Nucleus accumbens (tissue), 56 donors: ENCODE results near the gene ABR.
"Not testable (repeated sequence)": the region's sequence is repeated elsewhere in the genome, so short reads cannot be mapped to it uniquely, and the experiment has no call there.

Source experiments
- DNase-seq, 56 donors: peaks; one replicate each; lab custom pipeline; 2025; lab: John Stamatoyannopoulos, UW

Gene ABR

DNA sequence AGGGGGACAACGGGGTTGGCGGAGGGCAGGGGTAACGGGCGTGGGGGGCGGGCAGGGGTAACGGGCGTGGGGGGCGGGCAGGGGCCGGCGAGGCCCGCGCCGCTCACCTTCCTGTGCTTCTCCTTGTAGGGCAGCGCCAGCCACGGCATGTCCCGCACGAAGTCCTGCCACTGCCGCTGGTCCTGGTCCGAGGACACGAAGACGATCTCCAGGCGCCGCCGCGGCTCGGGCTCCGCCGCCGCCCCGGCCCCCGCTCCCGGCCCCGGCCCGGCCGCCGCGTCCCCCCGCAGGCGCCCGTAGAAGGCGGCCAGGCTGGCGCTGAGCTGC, 200.6 kb downstream of the ABR start:
- no peak for DNase-seq

DNA sequence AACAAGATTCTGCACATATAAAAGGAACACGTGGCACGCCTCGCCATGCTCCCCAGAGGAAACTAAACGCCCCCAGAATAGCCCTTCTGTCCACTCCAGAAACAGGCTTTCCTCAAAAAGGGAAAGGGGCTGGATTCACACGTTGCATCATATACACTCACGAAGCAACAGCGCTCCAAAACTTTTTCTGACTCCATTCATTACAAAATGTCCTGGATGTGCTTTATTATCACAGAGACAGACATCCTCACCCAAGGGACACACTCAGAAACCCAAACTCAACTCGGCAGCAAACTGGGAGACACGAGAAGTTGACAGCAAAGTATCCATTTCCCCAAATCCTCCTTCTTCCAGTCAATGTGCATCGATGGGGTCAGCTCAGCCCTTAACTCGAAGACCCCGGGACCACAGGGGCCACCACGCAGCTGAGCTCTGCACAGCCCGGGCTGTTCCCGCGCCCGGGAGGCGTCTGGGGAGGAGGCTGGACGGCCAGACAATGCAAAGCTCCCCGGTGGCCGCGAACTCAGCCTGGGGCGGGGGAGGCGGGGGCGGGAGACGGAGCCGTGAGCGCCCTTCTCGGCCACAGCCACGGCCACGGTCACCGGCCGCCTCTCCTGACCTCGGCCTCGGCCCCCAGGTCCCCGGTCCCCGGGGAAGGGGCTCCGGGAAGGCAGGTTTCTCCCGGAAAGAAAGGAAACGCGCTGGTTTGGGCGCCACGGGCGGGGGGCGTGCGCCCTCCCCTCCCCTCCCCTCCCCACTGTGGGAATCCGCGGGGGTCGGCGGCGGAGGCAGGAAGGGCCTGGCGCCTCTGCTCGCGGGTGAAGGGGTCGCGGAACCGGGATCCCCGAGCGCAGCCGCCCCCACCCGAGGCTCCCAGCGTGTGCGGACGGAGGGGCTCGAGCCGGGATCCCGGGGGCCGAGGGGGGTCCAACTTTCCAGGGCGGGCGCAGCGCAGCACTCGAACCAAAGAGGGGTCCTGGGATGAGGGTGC, 201.4 kb downstream of the ABR start:
- peak in 2 of 56 donors; percentile 6 to 29 for DNase-seq

DNA sequence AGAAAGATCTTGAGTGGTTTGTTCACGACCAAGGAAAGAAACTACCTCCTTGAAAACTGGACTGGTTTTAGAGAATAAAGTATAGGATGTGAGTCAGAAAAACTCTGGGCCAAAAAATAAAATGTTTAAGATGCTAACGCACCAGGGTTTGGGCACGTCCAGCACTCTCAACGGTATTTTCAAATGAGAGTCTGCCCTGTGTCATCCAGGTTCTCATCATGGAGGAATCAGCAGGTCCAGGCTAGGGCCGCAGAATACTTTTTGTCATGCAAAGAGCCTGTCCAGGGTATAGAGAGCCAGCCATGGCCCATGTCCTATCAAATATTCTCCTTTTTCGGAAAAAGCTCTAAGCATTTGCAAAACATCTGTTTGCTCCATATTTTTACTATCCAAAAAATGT, 202.6 kb downstream of the ABR start:
- no peak for DNase-seq

DNA sequence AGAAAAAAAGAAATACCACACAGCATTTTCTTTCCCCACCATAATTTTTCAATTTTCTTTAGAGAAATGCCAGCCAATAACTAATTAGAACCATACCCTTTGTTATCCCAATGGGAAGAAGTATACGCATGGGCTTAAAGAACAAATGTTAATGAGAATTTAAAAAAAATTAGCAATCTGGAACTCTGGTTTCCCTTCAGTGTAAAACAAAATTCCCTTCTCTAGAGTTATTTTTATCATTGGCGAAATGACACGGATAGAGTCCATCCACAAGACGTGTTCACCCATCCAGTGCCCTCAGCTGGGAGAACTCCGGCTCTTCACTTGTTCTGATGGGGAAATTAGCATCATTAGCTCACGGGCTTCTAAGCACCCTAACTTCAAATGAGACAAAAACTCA, 203.5 kb downstream of the ABR start:
- DNase-seq = no peak

DNA sequence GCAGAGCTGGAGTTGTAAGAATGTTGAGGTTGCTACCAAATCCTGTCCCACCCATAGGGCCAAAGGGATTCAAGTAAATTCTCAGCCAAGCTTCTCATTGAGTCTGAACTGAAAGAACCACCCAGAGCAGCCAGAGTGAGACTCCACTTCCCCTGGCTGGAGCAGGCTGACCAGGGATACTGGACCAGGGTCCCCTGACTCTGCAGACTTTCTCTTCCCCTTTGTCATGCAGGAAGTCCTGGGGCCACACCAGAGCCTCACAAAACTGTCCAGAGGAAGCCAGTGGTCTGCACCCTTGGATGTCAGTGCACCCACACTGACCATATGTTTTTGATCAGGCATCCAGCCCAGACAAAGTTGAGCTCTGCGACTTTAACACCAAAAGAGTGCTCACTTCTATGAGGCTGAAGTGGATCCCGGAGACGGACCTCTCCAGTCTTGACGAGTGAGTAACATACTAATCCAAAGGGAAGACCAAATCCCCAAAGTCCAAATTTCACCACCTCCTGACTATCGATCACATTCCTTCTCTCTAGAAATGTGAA, 204.3 kb downstream of the ABR start:
- DNase-seq = peak in 15 of 56 donors; percentile 3 to 39 (median 13)

DNA sequence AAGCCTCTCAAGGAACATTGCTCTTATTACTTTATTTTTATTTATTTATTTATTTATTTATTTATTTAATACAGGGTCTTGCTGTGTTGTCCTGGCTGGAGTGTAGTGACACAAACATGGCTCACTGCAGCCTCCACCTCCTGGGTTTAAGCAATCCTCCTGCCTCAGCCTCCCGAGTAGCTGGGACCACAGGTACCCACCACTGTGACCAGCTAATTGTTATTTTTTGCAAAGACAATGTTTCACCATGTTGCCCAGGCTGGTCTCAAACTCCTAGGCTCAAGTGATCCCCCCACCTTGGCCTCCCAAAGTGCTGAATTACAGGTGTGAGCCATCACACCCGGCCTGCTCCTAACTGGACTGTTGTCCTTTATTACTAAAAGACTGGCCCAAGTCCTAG, 205.0 kb downstream of the ABR start:
- not testable (repeated sequence) for DNase-seq

DNA sequence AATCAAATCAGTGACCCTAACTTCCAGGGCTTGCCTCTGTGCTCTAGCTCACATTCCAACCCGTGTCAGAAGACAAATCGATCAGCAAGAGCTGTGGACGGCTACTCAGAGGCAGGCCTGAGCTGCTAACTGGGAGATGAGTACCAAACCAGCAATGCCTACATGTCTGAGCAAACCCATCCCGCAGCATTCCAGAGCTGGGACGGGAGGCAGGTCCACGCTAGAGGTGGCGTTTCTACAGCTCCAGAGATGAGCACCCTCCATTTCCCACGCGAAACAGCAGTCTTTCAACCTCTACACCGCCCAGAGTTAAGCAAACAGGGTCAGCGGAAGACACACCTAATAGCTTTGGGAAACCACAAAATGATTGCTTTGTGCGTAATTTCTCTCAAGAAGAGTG, 206.7 kb downstream of the ABR start:
- no peak for DNase-seq

DNA sequence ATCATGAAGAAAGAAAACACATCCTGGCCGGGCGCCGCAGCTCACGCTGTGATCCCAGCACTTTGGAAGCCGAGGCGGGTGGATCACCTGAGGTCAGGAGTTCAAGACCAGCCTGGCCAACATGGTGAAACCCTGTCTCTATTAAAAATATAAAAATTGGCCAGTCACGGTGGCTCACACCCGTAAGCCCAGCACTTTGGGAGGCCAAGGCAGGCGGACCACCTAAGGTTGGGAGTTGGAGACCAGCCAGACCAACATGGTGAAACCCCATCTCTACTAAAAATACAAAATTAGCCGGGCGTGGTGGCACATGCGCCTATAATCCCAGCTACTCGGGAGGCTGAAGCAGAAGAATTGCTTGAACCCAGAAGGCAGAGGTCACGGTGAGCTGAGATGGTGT, 207.9 kb downstream of the ABR start:
- DNase-seq = not testable (repeated sequence)

DNA sequence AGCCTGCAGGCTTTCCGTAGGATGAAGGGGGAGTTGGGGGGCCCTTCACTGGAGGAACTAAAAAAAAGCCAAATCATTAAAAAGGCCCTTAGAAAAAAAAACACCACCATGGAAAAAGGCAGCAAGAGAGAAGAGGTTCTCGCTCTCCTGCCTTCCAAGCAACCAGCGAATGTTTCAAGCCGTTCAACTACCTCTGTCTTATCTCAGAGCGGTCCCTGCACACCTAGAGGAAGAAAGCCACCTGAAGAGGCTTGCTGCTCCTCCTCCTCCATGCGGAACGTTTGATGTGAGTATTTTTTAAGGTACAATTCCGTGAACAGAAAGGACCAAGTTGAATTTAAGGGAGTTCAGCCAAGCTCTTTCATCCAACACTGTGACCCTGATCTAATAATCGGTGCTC, 209.4 kb downstream of the ABR start:
- DNase-seq = no peak

DNA sequence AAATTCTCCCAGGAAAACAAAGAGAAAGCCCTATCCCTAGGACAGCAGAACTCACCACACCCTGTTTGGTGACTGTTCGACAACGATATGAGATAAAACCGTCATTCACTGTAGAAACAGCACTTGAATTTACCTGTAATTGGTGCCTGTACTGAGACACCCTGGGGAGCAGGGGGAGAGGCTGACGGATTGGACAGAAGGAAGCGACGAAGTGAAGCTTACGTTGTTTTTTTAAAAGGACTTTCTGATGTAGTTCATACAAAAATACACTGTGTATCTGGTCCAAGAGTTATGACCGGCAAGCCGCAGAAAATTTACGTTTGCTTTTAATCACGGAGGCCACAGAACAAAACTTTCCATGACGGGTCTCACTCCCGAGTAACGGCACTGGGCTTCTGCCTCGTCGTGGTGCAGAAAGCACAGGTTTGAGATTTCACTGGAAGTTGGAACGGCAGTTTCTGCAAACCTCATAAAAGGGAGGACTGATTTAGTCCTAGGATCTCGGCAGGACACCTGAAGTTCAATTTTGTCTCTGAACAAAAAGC, 209.9 kb downstream of the ABR start:
- no peak for DNase-seq

DNA sequence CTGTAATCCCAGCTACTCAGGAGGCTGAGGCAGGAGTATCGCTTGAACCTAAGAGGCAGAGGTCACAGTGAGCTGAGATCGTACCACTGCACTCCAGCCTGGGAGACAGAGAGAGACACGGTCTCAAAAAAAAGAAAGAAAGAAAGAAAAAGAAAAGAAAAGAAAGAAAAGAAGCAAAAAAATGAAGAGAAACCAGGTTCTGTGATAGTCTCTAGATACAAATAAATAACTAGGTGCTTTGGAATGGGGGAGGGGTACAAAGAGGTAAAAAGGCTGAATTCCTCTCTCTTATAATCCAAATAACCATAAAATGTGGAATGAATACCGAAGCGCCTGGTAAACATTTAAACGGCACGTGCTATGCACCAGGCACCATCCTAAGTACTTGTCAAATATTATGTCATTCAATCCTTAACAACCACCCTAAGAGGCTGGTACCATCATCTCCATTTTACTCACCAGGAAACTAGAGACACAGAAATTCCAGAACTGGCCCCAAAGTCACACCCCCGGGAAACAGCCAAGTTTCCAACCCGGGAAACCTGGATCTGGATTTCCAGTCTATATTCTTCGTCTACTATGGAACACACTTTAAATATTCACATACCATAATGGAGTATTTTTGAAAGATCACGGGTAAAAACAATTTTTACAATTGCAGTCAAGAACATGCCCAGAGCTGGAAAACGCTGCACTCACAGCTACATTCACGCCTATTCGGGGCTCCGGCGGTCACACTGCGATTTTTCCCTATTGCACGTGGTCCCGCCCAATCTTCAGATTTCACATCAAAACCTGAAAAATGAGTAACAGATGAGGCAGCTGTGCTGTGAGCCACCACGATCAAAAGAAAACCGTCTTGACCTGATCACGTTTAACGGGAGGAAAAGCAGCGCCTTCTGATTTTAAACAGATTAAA, 210.7 kb downstream of the ABR start:
- DNase-seq = no peak

DNA sequence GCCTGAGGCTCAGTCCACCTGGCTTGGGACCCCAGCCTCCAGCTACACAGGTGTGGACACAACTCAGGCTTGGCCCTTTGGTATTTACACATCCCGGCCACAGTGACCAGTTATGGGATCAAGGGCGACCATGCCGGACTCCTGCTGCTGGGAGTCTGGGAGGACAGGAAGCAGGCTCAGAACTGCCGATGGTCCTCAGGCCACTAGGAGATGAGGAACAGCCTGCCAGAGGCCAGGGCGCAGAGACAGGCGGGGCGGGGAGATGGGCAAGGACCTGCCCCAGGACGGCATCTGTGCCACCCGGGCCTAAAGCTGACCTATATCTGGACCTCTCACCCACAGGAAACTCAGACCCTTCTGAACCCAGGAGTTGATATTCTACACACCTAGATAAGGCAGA, 212.7 kb downstream of the ABR start:
- DNase-seq = no peak

DNA sequence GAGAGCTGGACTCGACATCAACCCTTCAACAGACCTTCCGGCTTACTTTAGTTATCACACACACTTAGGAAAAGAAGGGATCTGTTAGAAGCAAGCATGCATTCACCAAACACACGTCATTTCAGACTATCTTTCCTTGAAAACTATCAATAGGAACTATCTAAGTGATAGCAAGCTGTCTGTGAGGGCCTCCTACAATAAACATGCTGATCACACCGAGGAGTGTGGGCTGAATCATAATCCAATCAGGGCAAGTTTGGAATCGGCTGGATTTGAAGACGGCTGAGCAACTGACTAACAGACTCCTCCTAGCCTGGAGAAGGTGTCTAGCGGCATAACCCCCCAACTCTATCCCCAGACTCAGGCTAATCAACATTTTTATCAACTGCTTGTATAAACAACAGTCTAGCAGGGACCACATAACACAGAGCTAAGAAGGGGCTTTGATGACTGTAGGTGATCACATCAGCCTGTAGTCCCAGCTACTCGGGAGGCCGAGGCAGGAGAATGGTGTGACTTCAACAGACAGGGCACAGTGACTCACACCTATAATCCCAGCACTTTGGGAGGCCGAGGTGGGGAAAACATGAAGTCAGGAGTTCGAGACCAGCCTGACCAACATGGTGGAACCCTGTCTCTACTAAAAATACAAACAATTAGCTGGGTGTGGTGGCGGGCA, 214.3 kb downstream of the ABR start:
- no peak for DNase-seq

DNA sequence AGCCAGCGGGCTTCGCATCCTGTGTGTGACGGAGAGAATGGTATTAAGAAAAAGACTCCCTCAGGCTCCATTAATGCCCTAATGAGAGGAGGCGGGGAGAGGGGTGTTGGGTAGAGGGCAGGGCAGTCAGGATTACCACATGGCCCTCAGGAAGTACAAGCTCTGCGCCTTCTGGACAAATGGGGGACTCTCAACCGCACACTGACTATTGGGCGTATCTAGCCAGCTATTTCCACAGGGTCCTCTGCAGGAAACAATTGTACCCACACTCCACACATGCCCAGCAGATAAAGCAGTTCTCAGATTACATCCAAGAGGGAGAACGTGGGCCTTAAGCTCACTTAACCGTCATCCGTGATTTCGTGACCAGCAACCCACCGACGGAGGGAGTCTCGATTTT, 214.9 kb downstream of the ABR start:
- no peak for DNase-seq

DNA sequence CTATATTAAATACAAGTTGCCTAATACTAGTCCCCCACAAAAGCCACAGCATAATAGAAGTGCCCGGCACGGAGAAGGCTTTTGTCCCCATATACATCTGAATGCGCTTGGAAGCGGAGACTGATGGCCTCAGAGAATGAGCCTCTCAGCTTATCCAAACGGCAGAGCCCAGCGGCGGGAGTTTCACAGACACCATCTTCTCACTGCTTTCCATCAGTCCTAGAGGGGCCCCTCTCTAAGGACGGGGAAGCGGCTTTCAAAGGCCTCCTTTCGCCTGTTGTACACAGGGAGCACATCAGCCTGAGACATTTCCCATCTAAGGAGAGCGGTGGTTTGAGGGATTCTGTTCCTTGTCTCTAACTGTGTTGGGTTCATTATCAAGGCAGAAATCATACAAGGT, 217.1 kb downstream of the ABR start:
- DNase-seq = no peak

DNA sequence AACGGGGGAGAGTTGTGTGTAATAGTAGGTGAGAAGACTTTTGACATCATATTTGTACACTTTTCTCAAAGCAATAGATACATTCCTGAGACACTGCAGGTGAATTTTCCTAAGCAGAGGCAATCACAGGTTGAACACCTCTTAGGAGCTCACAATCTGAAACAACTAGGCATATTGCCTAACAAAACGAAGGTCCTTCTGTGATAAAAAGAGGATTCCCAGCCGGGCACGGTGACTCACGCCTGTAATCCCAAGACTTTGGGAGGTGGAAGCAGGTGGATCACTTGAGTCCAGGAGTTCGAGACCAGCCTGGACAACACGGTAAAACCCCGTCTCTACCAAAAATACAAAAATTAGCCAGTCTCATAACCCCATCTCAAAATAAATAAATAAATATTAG, 217.6 kb downstream of the ABR start:
- no peak for DNase-seq

DNA sequence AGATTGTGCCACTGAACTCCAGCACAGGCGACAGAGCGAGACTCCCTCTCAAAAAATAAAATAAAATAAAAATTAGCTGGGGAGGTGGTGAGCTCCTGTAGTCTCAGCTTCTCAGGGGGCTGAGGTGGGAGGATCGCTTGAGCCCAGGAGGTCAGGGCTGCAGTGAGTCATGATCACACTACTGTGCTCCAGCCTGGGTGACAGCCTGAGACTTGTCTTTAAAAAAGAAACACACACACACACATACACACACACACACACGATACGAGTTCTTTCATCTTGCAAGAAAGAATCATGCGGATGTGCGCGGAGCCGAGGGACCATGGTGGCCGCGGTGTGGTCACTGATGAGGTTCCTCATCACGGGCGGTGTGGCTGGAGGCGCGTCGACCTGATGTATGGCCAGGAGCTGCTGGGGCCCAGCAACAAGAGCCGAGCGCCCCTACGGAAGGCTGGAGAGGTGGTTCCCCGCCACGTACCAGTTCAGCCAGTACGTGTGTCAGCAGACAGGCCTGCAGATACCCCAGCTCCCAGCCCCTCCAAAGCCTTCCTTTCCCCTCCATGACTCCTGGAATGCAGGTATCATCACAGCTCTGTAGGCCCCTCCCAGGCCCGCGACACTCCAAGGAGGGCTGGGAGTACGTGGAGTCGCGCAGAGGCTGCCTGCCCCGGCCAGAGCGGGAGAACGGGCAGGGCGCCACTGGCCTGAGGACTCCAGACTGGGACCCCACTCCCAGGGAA, 220.9 kb downstream of the ABR start:
- no peak for DNase-seq

DNA sequence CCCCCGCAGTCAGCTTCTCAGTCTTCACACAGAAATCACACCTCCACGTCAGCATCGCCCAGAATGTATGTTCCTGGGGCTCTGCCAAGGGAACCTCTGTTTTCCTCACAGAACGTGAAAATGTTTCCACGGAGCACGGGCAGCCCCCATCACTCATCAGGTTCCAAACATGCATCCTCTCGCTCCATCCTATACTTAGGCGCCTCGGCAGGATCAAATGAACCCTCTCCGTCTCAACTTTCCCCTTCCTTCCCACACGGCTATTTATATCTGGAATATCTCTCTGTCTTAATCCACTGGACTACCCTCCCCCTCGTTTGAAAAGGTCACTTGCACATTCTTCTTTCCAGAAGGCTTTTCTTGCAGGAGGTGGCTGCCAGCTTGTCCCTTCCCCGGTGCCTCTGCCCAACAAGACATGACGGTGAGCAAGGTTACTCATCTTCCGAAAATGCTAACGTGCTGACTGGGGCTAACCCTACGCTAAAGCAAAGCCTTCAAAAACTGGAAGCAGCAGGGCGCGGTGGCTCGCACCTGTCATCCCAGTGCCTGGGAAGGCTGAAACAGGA, 221.8 kb downstream of the ABR start:
- DNase-seq = no peak

DNA sequence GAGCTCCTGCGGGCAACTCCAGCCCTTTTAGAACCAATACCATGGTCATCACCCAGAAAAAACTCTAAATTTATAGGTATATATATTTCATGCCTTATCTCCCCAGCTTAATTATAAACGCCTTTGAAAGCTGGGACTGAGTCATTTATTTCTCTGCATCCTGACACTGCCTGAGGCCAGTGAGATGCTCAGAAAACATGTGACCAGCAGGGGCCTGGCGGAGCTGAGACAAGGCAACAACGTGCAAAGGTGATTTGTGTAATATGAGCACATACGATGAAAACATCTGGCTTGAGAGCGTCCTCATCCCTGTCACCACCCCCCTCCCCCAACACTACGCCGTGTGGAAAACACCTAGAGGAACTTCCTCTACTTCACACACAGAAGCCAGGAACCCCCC, 222.9 kb downstream of the ABR start:
- DNase-seq = no peak
